Measurements from ENCODE around the gene ARHGAP32. TPM values are rescaled to one million over a fixed set of nuclear protein-coding genes. Genes with fewer than 3 reads are reported as not detected.
"Not testable (repeated sequence)": the region's sequence is repeated elsewhere in the genome, so short reads cannot be mapped to it uniquely, and the experiment has no call there.

ARHGAP32 gene
- polyA plus RNA-seq, 1 experiment = 6.1 TPM

DNA sequence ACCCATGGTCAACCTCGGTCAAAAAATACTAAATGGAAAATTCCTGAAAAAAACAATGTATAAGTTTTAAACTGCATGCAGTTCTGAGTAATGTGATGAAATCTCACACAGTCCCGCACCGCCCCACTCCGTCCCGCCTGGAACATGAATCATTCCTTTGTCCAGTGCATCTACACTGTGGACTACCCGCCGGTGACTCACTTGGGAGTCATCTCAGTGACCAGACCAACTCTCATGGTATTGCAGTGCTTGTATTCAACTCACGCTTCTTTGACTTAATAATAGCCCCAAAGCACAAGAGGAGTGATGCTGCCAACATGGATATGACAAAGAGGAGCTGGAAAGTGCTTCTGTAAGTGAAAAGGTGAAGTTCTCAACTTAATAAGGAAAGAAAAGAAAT lies 48.8 kb downstream of the ARHGAP32 start:
- no peak overlapping the region for H3K4me3 ChIP-seq (ENCODE audit: low read depth, low read length)
- CTCF ChIA-PET = interaction anchor here (1.3 kb wide), 1 partner anchor 189 kb away, joined by 3 read pairs; no protein-coding TSS in a partner anchor
- no peaks in the 10 kb centered on the region for H3K36me3 ChIP-seq (ENCODE audit: control insufficient read depth, insufficient read depth, low read length)
- TF ChIP-seq, protein P1, sequence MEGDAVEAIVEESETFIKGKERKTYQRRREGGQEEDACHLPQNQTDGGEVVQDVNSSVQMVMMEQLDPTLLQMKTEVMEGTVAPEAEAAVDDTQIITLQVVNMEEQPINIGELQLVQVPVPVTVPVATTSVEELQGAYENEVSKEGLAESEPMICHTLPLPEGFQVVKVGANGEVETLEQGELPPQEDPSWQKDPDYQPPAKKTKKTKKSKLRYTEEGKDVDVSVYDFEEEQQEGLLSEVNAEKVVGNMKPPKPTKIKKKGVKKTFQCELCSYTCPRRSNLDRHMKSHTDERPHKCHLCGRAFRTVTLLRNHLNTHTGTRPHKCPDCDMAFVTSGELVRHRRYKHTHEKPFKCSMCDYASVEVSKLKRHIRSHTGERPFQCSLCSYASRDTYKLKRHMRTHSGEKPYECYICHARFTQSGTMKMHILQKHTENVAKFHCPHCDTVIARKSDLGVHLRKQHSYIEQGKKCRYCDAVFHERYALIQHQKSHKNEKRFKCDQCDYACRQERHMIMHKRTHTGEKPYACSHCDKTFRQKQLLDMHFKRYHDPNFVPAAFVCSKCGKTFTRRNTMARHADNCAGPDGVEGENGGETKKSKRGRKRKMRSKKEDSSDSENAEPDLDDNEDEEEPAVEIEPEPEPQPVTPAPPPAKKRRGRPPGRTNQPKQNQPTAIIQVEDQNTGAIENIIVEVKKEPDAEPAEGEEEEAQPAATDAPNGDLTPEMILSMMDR (IDR thresholded peaks at IDR 0.05; ENCODE audit: insufficient read depth, low read depth, low read length) = no peak
- H3K27me3 ChIP-seq (ENCODE audit: control insufficient read depth, insufficient read depth, low read length) = no peaks in the 10 kb centered on the region
- POLR2A ChIA-PET = no interaction called here
- peak; percentile 96 for DNase-seq (ENCODE audit: low read depth)

DNA sequence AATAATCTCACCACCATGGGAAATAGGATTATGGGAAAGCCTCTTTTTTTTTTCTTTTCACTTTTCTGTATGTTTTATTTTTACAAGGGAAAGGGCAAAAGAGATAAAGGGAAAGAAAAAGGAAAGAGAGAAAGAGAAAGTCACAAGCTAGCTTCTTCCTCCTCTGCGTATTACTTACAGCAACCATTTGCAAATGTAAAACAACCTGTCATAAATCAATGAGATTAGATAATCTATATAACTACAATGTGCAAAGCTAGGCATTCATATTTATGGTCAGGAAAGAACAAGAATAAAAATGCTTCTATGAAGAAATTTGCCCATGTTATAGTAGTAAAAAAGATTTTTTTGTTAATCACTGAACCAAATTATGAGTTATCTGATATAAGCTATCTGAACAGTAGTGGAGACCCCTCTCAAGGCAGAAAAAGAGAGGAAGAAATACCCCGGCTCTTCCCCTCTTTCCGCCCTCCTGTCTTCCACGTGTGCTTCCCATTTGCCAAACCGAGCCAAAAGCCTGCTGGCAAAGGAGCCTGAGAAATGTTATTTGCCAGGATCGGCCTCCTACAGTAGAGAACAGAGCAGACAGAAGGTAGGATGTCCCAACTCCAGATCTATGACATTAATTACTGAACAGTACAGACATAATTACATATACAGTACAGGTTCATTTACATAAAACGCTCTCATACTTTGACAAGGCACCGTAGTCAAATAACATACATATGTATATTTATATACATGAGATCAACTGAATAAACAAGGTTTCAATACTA lies 50.2 kb downstream of the ARHGAP32 start:
- ChIA-PET CTCF (interaction anchor here (0.7 to 1.7 kb wide), 3 partner anchors 11 to 191 kb away, joined by 3 to 6 read pairs (median 3); no protein-coding TSS in a partner anchor), POLR2A (no interaction called here)
- Histone ChIP-seq H3K36me3 (ENCODE audit: control insufficient read depth, insufficient read depth, low read length) (no peaks in the 10 kb centered on the region), H3K27me3 (ENCODE audit: control insufficient read depth, insufficient read depth, low read length) (no peaks in the 10 kb centered on the region), H3K4me3 (ENCODE audit: low read depth, low read length) (no peak overlapping the region)
- TF ChIP-seq, protein P1 (IDR thresholded peaks at IDR 0.05; ENCODE audit: insufficient read depth, low read depth, low read length) = no peak
- no peak for DNase-seq (ENCODE audit: low read depth)

DNA sequence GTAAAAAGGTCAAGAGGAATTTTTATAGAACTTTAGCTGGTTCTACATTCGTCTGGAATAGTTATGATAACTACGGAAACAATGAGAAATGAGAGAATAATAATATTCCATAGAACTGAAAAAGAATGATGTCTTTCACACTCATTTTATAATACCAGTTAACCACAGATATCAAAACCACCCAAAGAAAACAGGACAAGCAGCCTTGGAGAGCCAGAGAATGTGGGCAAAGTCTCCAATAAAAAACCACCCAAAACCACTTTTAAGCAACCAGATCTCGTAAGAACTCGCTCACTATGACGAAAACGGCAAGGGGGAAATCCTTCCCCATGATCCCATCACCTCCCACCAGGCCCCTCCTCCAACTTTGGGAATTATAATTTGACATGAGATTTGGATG lies 60.8 kb downstream of the ARHGAP32 start:
- TF ChIP-seq, protein P1 (IDR thresholded peaks at IDR 0.05; ENCODE audit: insufficient read depth, low read depth, low read length) = no peak

DNA sequence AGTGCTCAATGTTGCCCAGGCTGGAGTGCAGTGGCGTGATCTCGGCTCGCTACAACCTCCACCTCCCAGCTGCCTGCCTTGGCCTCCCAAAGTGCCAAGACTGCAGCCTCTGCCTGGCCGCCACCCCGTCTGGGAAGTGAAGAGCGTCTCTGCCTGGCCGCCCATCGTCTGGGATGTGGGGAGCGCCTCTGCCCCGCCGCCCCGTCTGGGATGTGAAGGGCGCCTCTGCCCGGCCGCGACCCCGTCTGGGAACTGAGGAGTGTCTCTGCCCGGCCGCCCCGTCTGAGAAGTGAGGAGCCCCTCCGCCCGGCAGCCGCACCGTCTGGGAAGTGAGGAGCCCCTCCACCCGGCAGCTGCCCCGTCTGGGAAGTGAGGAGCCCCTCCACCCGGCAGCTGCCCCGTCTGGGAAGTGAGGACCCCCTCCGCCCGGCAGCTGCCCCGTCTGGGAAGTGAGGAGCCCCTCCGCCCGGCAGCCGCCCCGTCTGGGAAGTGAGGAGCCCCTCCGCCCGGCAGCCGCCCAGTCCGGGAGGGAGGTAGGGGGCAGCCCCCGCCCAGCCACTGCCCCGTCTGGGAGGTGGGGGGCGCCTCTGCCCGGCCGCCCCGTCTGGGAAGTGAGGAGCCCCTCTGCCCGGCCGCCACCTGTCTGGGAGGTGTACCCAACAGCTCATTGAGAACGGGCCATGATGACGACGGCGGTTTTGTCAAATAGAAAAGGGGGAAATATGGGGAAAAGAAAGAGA lies 63.1 kb downstream of the ARHGAP32 start:
- H3K27me3 ChIP-seq (ENCODE audit: control insufficient read depth, insufficient read depth, low read length); DNase-seq (ENCODE audit: low read depth); POLR2A ChIA-PET; CTCF ChIA-PET; H3K4me3 ChIP-seq (ENCODE audit: low read depth, low read length); H3K36me3 ChIP-seq (ENCODE audit: control insufficient read depth, insufficient read depth, low read length): not testable (repeated sequence)

More for the DNA sequence above, 60.8 kb downstream of the ARHGAP32 start:
- Histone ChIP-seq H3K27me3 (ENCODE audit: control insufficient read depth, insufficient read depth, low read length) (no peaks in the 10 kb centered on the region), H3K4me3 (ENCODE audit: low read depth, low read length) (no peak overlapping the region), H3K36me3 (ENCODE audit: control insufficient read depth, insufficient read depth, low read length) (no peaks in the 10 kb centered on the region)
- ChIA-PET POLR2A (interaction anchor here (0.6 kb wide), 1 partner anchor 38 kb away, joined by 3 read pairs; no protein-coding TSS in a partner anchor), CTCF (interaction anchor here (1.4 kb wide), 1 partner anchor 13 kb away, joined by 3 read pairs; no protein-coding TSS in a partner anchor)
- no peak for DNase-seq (ENCODE audit: low read depth)

DNA sequence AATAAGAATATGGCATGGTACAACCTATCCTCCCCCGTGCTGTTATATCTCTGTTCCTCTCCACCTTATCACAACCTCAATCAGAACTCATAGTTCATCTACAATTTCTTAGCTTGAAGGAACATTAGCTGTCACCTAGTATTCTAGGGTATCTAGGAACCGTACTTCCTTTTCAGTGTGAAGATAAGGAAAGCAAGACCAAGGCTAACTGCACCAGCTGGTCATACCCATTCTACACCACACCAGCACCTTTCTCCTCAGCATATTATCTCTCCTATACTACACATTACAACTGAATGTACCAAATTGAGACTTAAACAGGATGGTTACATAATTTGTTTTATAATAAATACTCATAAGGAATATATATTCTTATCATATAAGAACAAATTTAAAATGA lies 73.1 kb downstream of the ARHGAP32 start:
- ChIA-PET CTCF (interaction anchor here (0.5 to 2.7 kb wide), 12 partner anchors 12 to 485 kb away, joined by 3 to 53 read pairs (median 4); no protein-coding TSS in a partner anchor), POLR2A (no interaction called here)
- Histone ChIP-seq H3K36me3 (ENCODE audit: control insufficient read depth, insufficient read depth, low read length) (no peaks in the 10 kb centered on the region), H3K4me3 (ENCODE audit: low read depth, low read length) (no peak overlapping the region), H3K27me3 (ENCODE audit: control insufficient read depth, insufficient read depth, low read length) (no peaks in the 10 kb centered on the region)
- DNase-seq (ENCODE audit: low read depth) = no peak
- TF ChIP-seq, protein P1 (IDR thresholded peaks at IDR 0.05; ENCODE audit: insufficient read depth, low read depth, low read length) = no peak
